ENCODE measurements around the gene DHRSX. TPM values are rescaled to one million over a fixed set of nuclear protein-coding genes. Genes with fewer than 3 reads are reported as not detected.
"Not testable (repeated sequence)": the region's sequence is repeated elsewhere in the genome, so short reads cannot be mapped to it uniquely, and the experiment has no call there.

DHRSX gene
- total and polyA plus RNA-seq, 2 donors from 2014 or later, result 26.4 to 30.0 TPM

DNA sequence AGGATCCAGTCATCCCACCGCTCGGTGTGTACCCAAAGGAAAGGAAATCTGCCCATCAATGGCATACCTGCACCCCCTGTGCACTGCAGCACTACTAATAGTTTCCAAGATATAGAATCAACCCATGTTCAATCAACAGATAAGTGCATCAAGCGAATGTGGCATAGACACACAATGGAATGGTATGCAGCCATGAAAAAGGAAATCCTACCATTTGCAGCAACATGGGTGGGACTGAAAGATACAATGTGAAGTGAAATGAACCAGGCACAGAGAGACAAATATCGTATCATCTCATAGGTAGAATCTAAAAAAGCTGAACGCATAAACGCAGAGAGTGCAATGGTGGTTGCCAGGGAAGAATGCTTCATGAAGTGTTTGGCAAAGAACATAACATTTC is 42.5 kb downstream of the DHRSX start:
- intact Hi-C loops (cut with DNase I), result no loop called here
- no peaks in the 10 kb centered on the region for H3K9me3 ChIP-seq (ENCODE audit: control insufficient read depth in 2 of 3, insufficient read depth in 1 of 3, low read length in 3 of 3)
- H3K9ac ChIP-seq (ENCODE audit: low read length in 3 of 3), result no peak overlapping the region
- TF ChIP-seq, protein P1, sequence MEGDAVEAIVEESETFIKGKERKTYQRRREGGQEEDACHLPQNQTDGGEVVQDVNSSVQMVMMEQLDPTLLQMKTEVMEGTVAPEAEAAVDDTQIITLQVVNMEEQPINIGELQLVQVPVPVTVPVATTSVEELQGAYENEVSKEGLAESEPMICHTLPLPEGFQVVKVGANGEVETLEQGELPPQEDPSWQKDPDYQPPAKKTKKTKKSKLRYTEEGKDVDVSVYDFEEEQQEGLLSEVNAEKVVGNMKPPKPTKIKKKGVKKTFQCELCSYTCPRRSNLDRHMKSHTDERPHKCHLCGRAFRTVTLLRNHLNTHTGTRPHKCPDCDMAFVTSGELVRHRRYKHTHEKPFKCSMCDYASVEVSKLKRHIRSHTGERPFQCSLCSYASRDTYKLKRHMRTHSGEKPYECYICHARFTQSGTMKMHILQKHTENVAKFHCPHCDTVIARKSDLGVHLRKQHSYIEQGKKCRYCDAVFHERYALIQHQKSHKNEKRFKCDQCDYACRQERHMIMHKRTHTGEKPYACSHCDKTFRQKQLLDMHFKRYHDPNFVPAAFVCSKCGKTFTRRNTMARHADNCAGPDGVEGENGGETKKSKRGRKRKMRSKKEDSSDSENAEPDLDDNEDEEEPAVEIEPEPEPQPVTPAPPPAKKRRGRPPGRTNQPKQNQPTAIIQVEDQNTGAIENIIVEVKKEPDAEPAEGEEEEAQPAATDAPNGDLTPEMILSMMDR (IDR thresholded peaks at IDR 0.05; ENCODE audit: borderline replicate concordance, extremely low read depth, insufficient read depth), result no peak
- H3K27ac ChIP-seq (ENCODE audit: low read depth in 2 of 2, low read length in 2 of 2), result no peak overlapping the region
- H3K4me1 ChIP-seq (ENCODE audit: control insufficient read depth in 2 of 3, insufficient read depth in 2 of 3, low read depth in 1 of 3, low read length in 3 of 3), result peaks cover 0 to 2% (median 0%) of the 10 kb centered on the region in 3 donors
- no peaks in the 10 kb centered on the region for H3K36me3 ChIP-seq (ENCODE audit: control insufficient read depth in 2 of 3, insufficient read depth in 3 of 3, low read length in 3 of 3)
- DNase-seq (no peak), FAIRE-seq (no peak)
- no peak overlapping the region for H3K4me3 ChIP-seq (ENCODE audit: low read length in 3 of 3)
- H3K27me3 ChIP-seq (ENCODE audit: control insufficient read depth, insufficient read depth, low read length), result no peaks in the 10 kb centered on the region

DNA sequence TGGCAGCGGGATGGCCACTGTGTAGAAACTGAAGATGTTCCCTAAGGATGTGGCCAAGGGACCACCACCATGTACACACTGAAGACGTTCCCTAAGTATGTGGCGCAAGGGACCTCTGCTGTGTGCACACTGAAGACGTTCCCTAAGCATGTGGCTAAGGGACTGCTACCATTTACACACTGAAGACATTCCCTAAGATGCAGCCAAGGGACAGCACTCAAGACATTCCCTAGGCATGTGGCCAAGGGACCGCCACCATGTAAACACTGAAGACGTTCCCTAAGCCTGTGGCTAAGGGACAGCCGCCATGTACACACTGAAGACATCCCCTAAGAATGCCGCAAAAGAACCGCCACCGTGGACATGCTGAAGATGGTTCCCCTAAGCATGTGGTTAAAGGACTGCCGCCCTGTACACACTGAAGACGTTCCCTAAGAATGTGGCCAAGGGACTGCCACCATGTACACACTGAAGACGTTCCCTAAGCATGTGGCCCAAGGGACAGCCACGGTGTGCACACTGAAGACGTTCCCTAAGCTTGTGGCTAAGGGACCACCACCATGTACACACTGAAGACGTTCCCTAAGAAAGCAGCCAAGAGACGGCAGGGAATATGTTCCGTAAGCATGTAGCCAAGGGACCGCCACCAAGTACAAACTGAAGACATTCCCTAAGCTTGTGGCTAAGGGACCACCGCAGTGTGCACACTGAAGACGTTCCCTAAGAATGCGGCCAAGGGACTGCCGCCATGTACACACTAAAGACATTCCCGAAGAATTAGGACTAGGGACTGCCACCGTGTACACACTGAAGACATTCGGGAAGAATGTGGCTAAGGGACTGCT is 43.3 kb downstream of the DHRSX start:
- intact Hi-C loops (cut with DNase I), result no loop called here
- Histone ChIP-seq H3K36me3 (ENCODE audit: control insufficient read depth in 2 of 3, insufficient read depth in 3 of 3, low read length in 3 of 3) (no peaks in the 10 kb centered on the region), H3K27ac (ENCODE audit: low read depth in 2 of 2, low read length in 2 of 2) (no peak overlapping the region), H3K9ac (ENCODE audit: low read length in 3 of 3) (no peak overlapping the region), H3K4me3 (ENCODE audit: low read length in 3 of 3) (no peak overlapping the region), H3K27me3 (ENCODE audit: control insufficient read depth, insufficient read depth, low read length) (no peaks in the 10 kb centered on the region), H3K9me3 (ENCODE audit: control insufficient read depth in 2 of 3, insufficient read depth in 1 of 3, low read length in 3 of 3) (no peaks in the 10 kb centered on the region), H3K4me1 (ENCODE audit: control insufficient read depth in 2 of 3, insufficient read depth in 2 of 3, low read depth in 1 of 3, low read length in 3 of 3) (peaks cover 0 to 2% (median 0%) of the 10 kb centered on the region in 3 donors)
- DNase-seq (no peak), FAIRE-seq (no peak)
- TF ChIP-seq, protein P1 (IDR thresholded peaks at IDR 0.05; ENCODE audit: borderline replicate concordance, extremely low read depth, insufficient read depth), result no peak

DNA sequence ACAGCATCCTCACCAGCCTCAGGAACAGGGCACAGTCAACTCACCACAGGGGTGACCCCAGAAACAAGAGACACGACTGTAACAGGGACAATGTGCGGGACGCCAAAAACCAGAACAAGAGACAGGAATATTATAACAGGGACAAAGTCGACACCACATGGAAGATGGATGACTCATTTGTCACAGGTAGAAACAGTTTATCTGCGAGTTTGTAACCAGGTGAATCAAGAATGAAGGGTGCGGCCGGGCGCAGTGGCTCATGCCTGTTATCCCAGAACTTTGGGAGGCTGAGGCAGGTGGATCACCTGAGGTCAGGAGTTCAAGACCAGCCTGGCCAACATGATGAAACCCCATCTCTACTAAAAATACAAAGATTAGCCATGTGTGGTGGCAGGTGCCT is 44.7 kb downstream of the DHRSX start:
- intact Hi-C loops (cut with DNase I); H3K27me3 ChIP-seq (ENCODE audit: control insufficient read depth, insufficient read depth, low read length); FAIRE-seq; H3K9ac ChIP-seq (ENCODE audit: low read length in 3 of 3); DNase-seq; H3K4me1 ChIP-seq (ENCODE audit: control insufficient read depth in 2 of 3, insufficient read depth in 2 of 3, low read depth in 1 of 3, low read length in 3 of 3); H3K4me3 ChIP-seq (ENCODE audit: low read length in 3 of 3); H3K27ac ChIP-seq (ENCODE audit: low read depth in 2 of 2, low read length in 2 of 2); H3K9me3 ChIP-seq (ENCODE audit: control insufficient read depth in 2 of 3, insufficient read depth in 1 of 3, low read length in 3 of 3); H3K36me3 ChIP-seq (ENCODE audit: control insufficient read depth in 2 of 3, insufficient read depth in 3 of 3, low read length in 3 of 3): not testable (repeated sequence)

DNA sequence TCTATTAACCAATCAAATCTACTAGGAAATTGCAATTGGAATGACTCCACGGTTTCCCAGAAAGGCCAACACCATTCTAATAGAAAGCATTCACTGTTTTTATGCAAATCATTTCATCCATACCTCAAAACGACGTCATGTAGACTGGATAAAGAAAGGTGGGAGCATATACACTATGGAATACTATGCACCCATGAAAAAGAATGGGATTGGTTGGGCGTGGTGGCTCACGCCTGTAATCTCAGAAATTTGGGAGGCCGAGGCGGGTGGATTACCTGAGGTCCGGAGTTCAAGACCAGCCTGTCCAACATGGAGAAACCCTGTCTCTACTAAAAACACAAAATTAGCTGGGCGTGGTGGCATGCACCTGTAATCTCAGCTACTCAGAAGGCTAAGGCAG is 46.2 kb downstream of the DHRSX start:
- H3K36me3 ChIP-seq (ENCODE audit: control insufficient read depth in 2 of 3, insufficient read depth in 3 of 3, low read length in 3 of 3); H3K27me3 ChIP-seq (ENCODE audit: control insufficient read depth, insufficient read depth, low read length); H3K27ac ChIP-seq (ENCODE audit: low read depth in 2 of 2, low read length in 2 of 2); H3K9me3 ChIP-seq (ENCODE audit: control insufficient read depth in 2 of 3, insufficient read depth in 1 of 3, low read length in 3 of 3); H3K9ac ChIP-seq (ENCODE audit: low read length in 3 of 3); H3K4me1 ChIP-seq (ENCODE audit: control insufficient read depth in 2 of 3, insufficient read depth in 2 of 3, low read depth in 1 of 3, low read length in 3 of 3); FAIRE-seq; H3K4me3 ChIP-seq (ENCODE audit: low read length in 3 of 3); DNase-seq; intact Hi-C loops (cut with DNase I): not testable (repeated sequence)
